ENCODE measurements around the gene IFITM1. TPM values are rescaled to one million over a fixed set of nuclear protein-coding genes. Genes with fewer than 3 reads are reported as not detected.
A peak's percentile ranks its signal among the peaks of the same experiment; 100 is the strongest.

Gene IFITM1
- total and polyA plus RNA-seq, 2 experiments from 2014 or later: 68.9 to 74.3 TPM

GRCh38 chr11:334264-334994 is 20.6 kb downstream of the IFITM1 start:
- Histone ChIP-seq H3K27ac (peak overlapping the region; percentile 54), H3K36me3 (no peaks in the 10 kb centered on the region), H3K4me1 (ENCODE audit: low read depth) (peaks cover 21% of the 10 kb centered on the region), H3K9me3 (ENCODE audit: low read depth) (no peaks in the 10 kb centered on the region), H3K27me3 (no peaks in the 10 kb centered on the region), H3K4me3 (no peak overlapping the region)
- no peak for TF ChIP-seq CTCF (IDR thresholded peaks at IDR 0.05; ENCODE audit: low read depth, low read length)
- peak; percentile 39 to 87 for DNase-seq (ENCODE audit: low read depth in 1 of 2, low spot score in 1 of 2)

- Histone ChIP-seq H3K9me3 (ENCODE audit: low read depth) (no peaks in the 10 kb centered on the region), H3K4me3 (no peak overlapping the region), H3K36me3 (no peaks in the 10 kb centered on the region), H3K4me1 (ENCODE audit: low read depth) (peaks cover 21% of the 10 kb centered on the region), H3K27me3 (no peaks in the 10 kb centered on the region), H3K27ac (peak overlapping the region; percentile 77)
- TF ChIP-seq CTCF (IDR thresholded peaks at IDR 0.05; ENCODE audit: low read depth, low read length): no peak
- peak in 1 of 2 donors; percentile 76 for DNase-seq (ENCODE audit: low read depth in 1 of 2, low spot score in 1 of 2)
These were observed 22.2 kb downstream of the IFITM1 start for GRCh38 chr11:335779-336658.

- no peak for DNase-seq (ENCODE audit: low read depth in 1 of 2, low spot score in 1 of 2)
- no peaks in the 10 kb centered on the region for H3K9me3 ChIP-seq (ENCODE audit: low read depth)
- no peak for TF ChIP-seq CTCF (IDR thresholded peaks at IDR 0.05; ENCODE audit: low read depth, low read length)
- no peaks in the 10 kb centered on the region for H3K27me3 ChIP-seq
- no peaks in the 10 kb centered on the region for H3K36me3 ChIP-seq
- peak overlapping the region; percentile 77 for H3K27ac ChIP-seq
- peaks cover 21% of the 10 kb centered on the region for H3K4me1 ChIP-seq (ENCODE audit: low read depth)
- no peak overlapping the region for H3K4me3 ChIP-seq
These were observed 22.9 kb downstream of the IFITM1 start for GRCh38 chr11:336659-337198.

GRCh38 chr11:337711-338110 is 23.9 kb downstream of the IFITM1 start:
- no peaks in the 10 kb centered on the region for H3K9me3 ChIP-seq (ENCODE audit: low read depth)
- no peak overlapping the region for H3K27ac ChIP-seq
- H3K36me3 ChIP-seq: no peaks in the 10 kb centered on the region
- no peak overlapping the region for H3K4me3 ChIP-seq
- H3K4me1 ChIP-seq (ENCODE audit: low read depth): peaks cover 21% of the 10 kb centered on the region
- no peak for DNase-seq (ENCODE audit: low read depth in 1 of 2, low spot score in 1 of 2)
- no peaks in the 10 kb centered on the region for H3K27me3 ChIP-seq
- TF ChIP-seq CTCF (IDR thresholded peaks at IDR 0.05; ENCODE audit: low read depth, low read length): no peak

- DNase-seq (ENCODE audit: low read depth in 1 of 2, low spot score in 1 of 2): no peak
- no peaks in the 10 kb centered on the region for H3K9me3 ChIP-seq (ENCODE audit: low read depth)
- H3K4me1 ChIP-seq (ENCODE audit: low read depth): peaks cover 9% of the 10 kb centered on the region
- no peak for TF ChIP-seq CTCF (IDR thresholded peaks at IDR 0.05; ENCODE audit: low read depth, low read length)
- H3K27ac ChIP-seq: no peak overlapping the region
- H3K36me3 ChIP-seq: no peaks in the 10 kb centered on the region
- no peak overlapping the region for H3K4me3 ChIP-seq
- H3K27me3 ChIP-seq: no peaks in the 10 kb centered on the region
These were observed 26.1 kb downstream of the IFITM1 start for GRCh38 chr11:339963-340362.
